ENCODE results near the gene TMEM87B.

TMEM87B gene

GRCh38 chr2:112144966-112145365 is 89.9 kb downstream of the TMEM87B start:
- peaks cover 3 to 5% of the 10 kb centered on the region in 2 donors for H3K27me3 ChIP-seq (ENCODE audit: control insufficient read depth in 1 of 2, insufficient read depth in 2 of 2, low read length in 2 of 2)
- no peak overlapping the region for H3K4me3 ChIP-seq (ENCODE audit: low read depth in 1 of 2, low read length in 2 of 2)
- H3K9me3 ChIP-seq (ENCODE audit: control insufficient read depth in 1 of 2, low read length in 2 of 2): no peaks in the 10 kb centered on the region
- no peaks in the 10 kb centered on the region for H3K4me1 ChIP-seq (ENCODE audit: control insufficient read depth in 1 of 2, insufficient read depth in 2 of 2, low read length in 2 of 2)
- H3K9ac ChIP-seq (ENCODE audit: low read depth in 1 of 2, low read length in 2 of 2): no peak overlapping the region
- no peak overlapping the region for H3K27ac ChIP-seq (ENCODE audit: low read depth, low read length)
- H3K36me3 ChIP-seq (ENCODE audit: control insufficient read depth in 1 of 2, insufficient read depth in 2 of 2, low read length in 2 of 2): no peaks in the 10 kb centered on the region

DNA sequence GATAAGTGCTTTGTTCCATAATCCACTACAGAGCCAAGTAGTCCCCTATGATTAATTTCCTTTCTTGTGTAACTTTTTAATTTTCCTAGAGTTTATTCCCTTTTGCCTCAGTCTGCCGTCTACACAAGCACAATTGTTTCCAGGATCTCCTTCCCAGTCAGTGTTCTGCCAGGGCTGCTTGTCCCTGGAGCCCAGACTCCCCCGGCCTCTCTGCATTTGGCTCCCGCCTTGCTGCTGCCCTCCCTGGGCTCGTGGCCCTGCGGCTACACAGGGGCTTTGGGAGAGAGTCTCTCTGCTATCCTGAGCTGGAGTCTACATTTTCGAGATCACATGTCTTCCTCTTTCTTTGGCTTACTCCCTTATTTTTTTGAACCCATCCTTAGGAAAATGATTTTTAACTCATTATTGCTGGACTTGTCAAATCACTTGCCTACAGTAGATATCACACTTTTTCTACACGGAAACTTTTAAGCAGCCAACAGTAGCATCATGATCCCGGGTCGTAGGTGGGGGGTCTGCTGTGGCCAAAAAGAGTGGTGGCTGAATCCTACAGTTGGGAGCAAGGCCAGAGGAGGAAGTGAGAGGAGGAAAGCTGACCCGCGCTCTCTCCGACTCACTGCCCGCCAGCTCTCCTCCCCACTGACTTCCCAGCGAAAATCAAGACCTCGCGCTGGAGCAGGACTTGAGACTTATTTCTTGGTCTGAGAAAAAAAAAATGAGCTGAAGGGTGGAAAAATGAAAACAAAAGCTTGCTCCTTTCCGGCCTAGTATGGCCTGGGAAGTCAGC is 92.5 kb downstream of the TMEM87B start:
- H3K9me3 ChIP-seq (ENCODE audit: control insufficient read depth in 1 of 2, low read length in 2 of 2): no peaks in the 10 kb centered on the region
- H3K27ac ChIP-seq (ENCODE audit: low read depth, low read length): no peak overlapping the region
- H3K4me1 ChIP-seq (ENCODE audit: control insufficient read depth in 1 of 2, insufficient read depth in 2 of 2, low read length in 2 of 2): no peaks in the 10 kb centered on the region
- no peaks in the 10 kb centered on the region for H3K36me3 ChIP-seq (ENCODE audit: control insufficient read depth in 1 of 2, insufficient read depth in 2 of 2, low read length in 2 of 2)
- H3K9ac ChIP-seq (ENCODE audit: low read depth in 1 of 2, low read length in 2 of 2): no peak overlapping the region
- no peaks in the 10 kb centered on the region for H3K27me3 ChIP-seq (ENCODE audit: control insufficient read depth in 1 of 2, insufficient read depth in 2 of 2, low read length in 2 of 2)
- H3K4me3 ChIP-seq (ENCODE audit: low read depth in 1 of 2, low read length in 2 of 2): no peak overlapping the region

- H3K4me1 ChIP-seq (ENCODE audit: control insufficient read depth in 1 of 2, insufficient read depth in 2 of 2, low read length in 2 of 2): no peaks in the 10 kb centered on the region
- H3K4me3 ChIP-seq (ENCODE audit: low read depth in 1 of 2, low read length in 2 of 2): no peak overlapping the region
- no peak overlapping the region for H3K27ac ChIP-seq (ENCODE audit: low read depth, low read length)
Observed at GRCh38 chr2:112148477-112148876, 93.4 kb downstream of the TMEM87B start.

DNA sequence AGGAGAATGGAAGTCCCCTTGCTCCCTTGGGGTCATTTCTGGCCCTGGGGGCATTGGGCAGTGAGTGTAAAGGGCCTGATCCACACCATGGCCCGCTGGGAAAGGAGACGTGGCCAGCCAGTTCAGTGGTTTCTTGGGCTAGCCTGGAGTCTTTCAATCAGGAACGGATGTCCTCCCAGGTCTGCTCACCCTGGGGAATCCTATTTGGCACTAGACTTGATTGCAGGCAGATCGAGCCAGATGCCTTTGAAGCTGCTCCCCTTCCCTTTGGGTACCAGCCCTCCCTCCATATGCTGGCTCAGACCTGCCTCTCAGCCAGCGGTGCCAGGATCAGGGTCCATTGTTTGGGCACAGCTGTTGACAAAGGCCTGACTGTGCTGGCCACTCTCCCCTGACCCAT is 94.1 kb downstream of the TMEM87B start:
- H3K27ac ChIP-seq (ENCODE audit: low read depth, low read length): no peak overlapping the region
- H3K4me3 ChIP-seq (ENCODE audit: low read depth in 1 of 2, low read length in 2 of 2): no peak overlapping the region

More at GRCh38 chr2:112148477-112148876, 93.4 kb downstream of the TMEM87B start:
- Histone ChIP-seq H3K27me3 (ENCODE audit: control insufficient read depth in 1 of 2, insufficient read depth in 2 of 2, low read length in 2 of 2) (no peaks in the 10 kb centered on the region), H3K9ac (ENCODE audit: low read depth in 1 of 2, low read length in 2 of 2) (no peak overlapping the region), H3K9me3 (ENCODE audit: control insufficient read depth in 1 of 2, low read length in 2 of 2) (no peaks in the 10 kb centered on the region), H3K36me3 (ENCODE audit: control insufficient read depth in 1 of 2, insufficient read depth in 2 of 2, low read length in 2 of 2) (no peaks in the 10 kb centered on the region)

GRCh38 chr2:112149866-112150435 is 94.9 kb downstream of the TMEM87B start:
- H3K9me3 ChIP-seq (ENCODE audit: control insufficient read depth in 1 of 2, low read length in 2 of 2): no peaks in the 10 kb centered on the region

More for the DNA sequence above, 94.1 kb downstream of the TMEM87B start:
- Histone ChIP-seq H3K9me3 (ENCODE audit: control insufficient read depth in 1 of 2, low read length in 2 of 2) (no peaks in the 10 kb centered on the region), H3K36me3 (ENCODE audit: control insufficient read depth in 1 of 2, insufficient read depth in 2 of 2, low read length in 2 of 2) (no peaks in the 10 kb centered on the region), H3K9ac (ENCODE audit: low read depth in 1 of 2, low read length in 2 of 2) (no peak overlapping the region), H3K27me3 (ENCODE audit: control insufficient read depth in 1 of 2, insufficient read depth in 2 of 2, low read length in 2 of 2) (no peaks in the 10 kb centered on the region), H3K4me1 (ENCODE audit: control insufficient read depth in 1 of 2, insufficient read depth in 2 of 2, low read length in 2 of 2) (no peaks in the 10 kb centered on the region)

DNA sequence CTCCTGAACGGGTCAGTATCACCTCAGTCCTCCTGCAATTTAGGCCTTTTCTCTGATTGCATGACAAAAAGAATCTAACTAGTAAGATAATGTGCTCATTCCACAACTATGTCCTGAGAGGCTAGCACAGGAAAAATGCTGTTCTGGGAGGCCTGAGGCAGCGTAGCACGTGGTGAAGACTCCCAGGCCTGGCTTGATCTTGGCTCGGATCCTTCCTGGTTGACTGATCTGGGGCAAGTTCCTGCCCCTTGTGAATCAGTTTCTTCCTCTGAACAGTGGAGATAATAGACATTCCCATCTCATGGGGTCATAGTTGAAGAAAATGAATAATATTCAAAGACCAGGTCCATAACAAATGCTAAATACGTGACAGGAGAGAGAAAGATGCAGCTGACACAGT is 95.4 kb downstream of the TMEM87B start:
- no peak overlapping the region for H3K27ac ChIP-seq (ENCODE audit: low read depth, low read length)
- H3K4me1 ChIP-seq (ENCODE audit: control insufficient read depth in 1 of 2, insufficient read depth in 2 of 2, low read length in 2 of 2): no peaks in the 10 kb centered on the region
- no peaks in the 10 kb centered on the region for H3K9me3 ChIP-seq (ENCODE audit: control insufficient read depth in 1 of 2, low read length in 2 of 2)
- no peak overlapping the region for H3K9ac ChIP-seq (ENCODE audit: low read depth in 1 of 2, low read length in 2 of 2)
- H3K36me3 ChIP-seq (ENCODE audit: control insufficient read depth in 1 of 2, insufficient read depth in 2 of 2, low read length in 2 of 2): no peaks in the 10 kb centered on the region
- H3K27me3 ChIP-seq (ENCODE audit: control insufficient read depth in 1 of 2, insufficient read depth in 2 of 2, low read length in 2 of 2): no peaks in the 10 kb centered on the region
- H3K4me3 ChIP-seq (ENCODE audit: low read depth in 1 of 2, low read length in 2 of 2): no peak overlapping the region

More at GRCh38 chr2:112149866-112150435, 94.9 kb downstream of the TMEM87B start:
- Histone ChIP-seq H3K9ac (ENCODE audit: low read depth in 1 of 2, low read length in 2 of 2) (no peak overlapping the region), H3K36me3 (ENCODE audit: control insufficient read depth in 1 of 2, insufficient read depth in 2 of 2, low read length in 2 of 2) (no peaks in the 10 kb centered on the region), H3K4me3 (ENCODE audit: low read depth in 1 of 2, low read length in 2 of 2) (no peak overlapping the region), H3K4me1 (ENCODE audit: control insufficient read depth in 1 of 2, insufficient read depth in 2 of 2, low read length in 2 of 2) (no peaks in the 10 kb centered on the region), H3K27me3 (ENCODE audit: control insufficient read depth in 1 of 2, insufficient read depth in 2 of 2, low read length in 2 of 2) (no peaks in the 10 kb centered on the region), H3K27ac (ENCODE audit: low read depth, low read length) (no peak overlapping the region)

- no peak overlapping the region for H3K27ac ChIP-seq (ENCODE audit: low read depth, low read length)
- no peak overlapping the region for H3K9ac ChIP-seq (ENCODE audit: low read depth in 1 of 2, low read length in 2 of 2)
- H3K4me1 ChIP-seq (ENCODE audit: control insufficient read depth in 1 of 2, insufficient read depth in 2 of 2, low read length in 2 of 2): peaks cover 1 to 3% of the 10 kb centered on the region in 2 donors
- H3K4me3 ChIP-seq (ENCODE audit: low read depth in 1 of 2, low read length in 2 of 2): no peak overlapping the region
- H3K9me3 ChIP-seq (ENCODE audit: control insufficient read depth in 1 of 2, low read length in 2 of 2): no peaks in the 10 kb centered on the region
- no peaks in the 10 kb centered on the region for H3K27me3 ChIP-seq (ENCODE audit: control insufficient read depth in 1 of 2, insufficient read depth in 2 of 2, low read length in 2 of 2)
- no peaks in the 10 kb centered on the region for H3K36me3 ChIP-seq (ENCODE audit: control insufficient read depth in 1 of 2, insufficient read depth in 2 of 2, low read length in 2 of 2)
Observed at GRCh38 chr2:112150851-112151250, 95.8 kb downstream of the TMEM87B start.

- peaks cover 5 to 8% of the 10 kb centered on the region in 2 donors for H3K4me1 ChIP-seq (ENCODE audit: control insufficient read depth in 1 of 2, insufficient read depth in 2 of 2, low read length in 2 of 2)
- no peak overlapping the region for H3K27ac ChIP-seq (ENCODE audit: low read depth, low read length)
- no peaks in the 10 kb centered on the region for H3K9me3 ChIP-seq (ENCODE audit: control insufficient read depth in 1 of 2, low read length in 2 of 2)
- H3K4me3 ChIP-seq (ENCODE audit: low read depth in 1 of 2, low read length in 2 of 2): no peak overlapping the region
- no peaks in the 10 kb centered on the region for H3K36me3 ChIP-seq (ENCODE audit: control insufficient read depth in 1 of 2, insufficient read depth in 2 of 2, low read length in 2 of 2)
- H3K27me3 ChIP-seq (ENCODE audit: control insufficient read depth in 1 of 2, insufficient read depth in 2 of 2, low read length in 2 of 2): no peaks in the 10 kb centered on the region
- no peak overlapping the region for H3K9ac ChIP-seq (ENCODE audit: low read depth in 1 of 2, low read length in 2 of 2)
Observed at GRCh38 chr2:112151271-112151670, 96.2 kb downstream of the TMEM87B start.

GRCh38 chr2:112151701-112152440 is 96.8 kb downstream of the TMEM87B start:
- peaks cover 5 to 10% of the 10 kb centered on the region in 2 donors for H3K4me1 ChIP-seq (ENCODE audit: control insufficient read depth in 1 of 2, insufficient read depth in 2 of 2, low read length in 2 of 2)
- no peak overlapping the region for H3K27ac ChIP-seq (ENCODE audit: low read depth, low read length)
- no peak overlapping the region for H3K9ac ChIP-seq (ENCODE audit: low read depth in 1 of 2, low read length in 2 of 2)
- H3K9me3 ChIP-seq (ENCODE audit: control insufficient read depth in 1 of 2, low read length in 2 of 2): no peaks in the 10 kb centered on the region
- H3K27me3 ChIP-seq (ENCODE audit: control insufficient read depth in 1 of 2, insufficient read depth in 2 of 2, low read length in 2 of 2): no peaks in the 10 kb centered on the region
- no peak overlapping the region for H3K4me3 ChIP-seq (ENCODE audit: low read depth in 1 of 2, low read length in 2 of 2)
- H3K36me3 ChIP-seq (ENCODE audit: control insufficient read depth in 1 of 2, insufficient read depth in 2 of 2, low read length in 2 of 2): no peaks in the 10 kb centered on the region
